Stimulated activated naive CD8-positive, alpha-beta T cell treated with anti-CD3 and anti-CD28 coated beads, Interleukin-15, Interleukin-2, amounts not matched to agents 100 ng/mL and 50 ng/mL, for 24 hours (primary cell): ENCODE results near the gene INKA2.

Experiments
- H3K27ac Mint-ChIP-seq: one replicate; pipeline ENCODE4 v1.8.0; 2021; ENCODE audit warnings: mild to moderate bottlenecking, mixed read lengths
- H3K27me3 Mint-ChIP-seq: one replicate; pipeline ENCODE4 v1.8.0; 2021; ENCODE audit warnings: mixed read lengths
- H3K36me3 Mint-ChIP-seq: one replicate; pipeline ENCODE4 v1.8.0; 2021; ENCODE audit warnings: low read depth, mixed read lengths
- H3K4me1 Mint-ChIP-seq: one replicate; pipeline ENCODE4 v1.8.0; 2021; ENCODE audit warnings: low read depth, mixed read lengths
- H3K4me3 Mint-ChIP-seq: one replicate; pipeline ENCODE4 v1.8.0; 2021; ENCODE audit warnings: mild to moderate bottlenecking, mixed read lengths
- H3K9me3 Mint-ChIP-seq: one replicate; pipeline ENCODE4 v1.8.0; 2021; ENCODE audit warnings: mixed read lengths

The INKA2 gene

GRCh38 chr1:111761717-111762116, 22.5 kb upstream of the INKA2 start:
- H3K27me3 Mint-ChIP-seq = no peaks in the 10 kb centered on the region
- H3K4me1 Mint-ChIP-seq = peaks cover 27% of the 10 kb centered on the region
- H3K36me3 Mint-ChIP-seq = peaks cover 75% of the 10 kb centered on the region
- no peaks in the 10 kb centered on the region for H3K9me3 Mint-ChIP-seq
- no peak overlapping the region for H3K27ac Mint-ChIP-seq
- no peak overlapping the region for H3K4me3 Mint-ChIP-seq

- H3K4me1 Mint-ChIP-seq = peaks cover 43% of the 10 kb centered on the region
- H3K4me3 Mint-ChIP-seq = peak overlapping the region; percentile 30
- peak overlapping the region; percentile 39 for H3K27ac Mint-ChIP-seq
- H3K9me3 Mint-ChIP-seq = no peaks in the 10 kb centered on the region
- no peaks in the 10 kb centered on the region for H3K27me3 Mint-ChIP-seq
- peaks cover 46% of the 10 kb centered on the region for H3K36me3 Mint-ChIP-seq
Observed at GRCh38 chr1:111758373-111758772, 19.2 kb upstream of the INKA2 start.

- Mint-ChIP-seq H3K4me3 (peak overlapping the region; percentile 90), H3K4me1 (peaks cover 43% of the 10 kb centered on the region), H3K27me3 (no peaks in the 10 kb centered on the region), H3K36me3 (peaks cover 30% of the 10 kb centered on the region), H3K27ac (peak overlapping the region; percentile 81), H3K9me3 (no peaks in the 10 kb centered on the region)
Observed at GRCh38 chr1:111756124-111756513, 16.9 kb upstream of the INKA2 start.

- Mint-ChIP-seq H3K36me3 (peaks cover 24% of the 10 kb centered on the region), H3K9me3 (no peaks in the 10 kb centered on the region), H3K4me3 (peak within 1 kb of the TSS; percentile 90), H3K4me1 (peaks cover 43% of the 10 kb centered on the region), H3K27me3 (no peaks in the 10 kb centered on the region), H3K27ac (peak within 1 kb of the TSS; percentile 97)
Observed at GRCh38 chr1:111755331-111756123, 16.3 kb upstream of the INKA2 start, which contains the start of gene DDX20. TSS of gene DDX20 (plus strand) at chr1:111755901. CDS start at chr1:111755925, 24 bp downstream.

GRCh38 chr1:111754984-111755330, 15.8 kb upstream of the INKA2 start:
- Mint-ChIP-seq H3K4me1 (peaks cover 40% of the 10 kb centered on the region), H3K27ac (peak overlapping the region; percentile 97), H3K36me3 (peaks cover 18% of the 10 kb centered on the region), H3K4me3 (peak overlapping the region; percentile 90), H3K27me3 (no peaks in the 10 kb centered on the region), H3K9me3 (no peaks in the 10 kb centered on the region)

- H3K4me3 Mint-ChIP-seq = no peak overlapping the region
- H3K9me3 Mint-ChIP-seq = no peaks in the 10 kb centered on the region
- no peak overlapping the region for H3K27ac Mint-ChIP-seq
- H3K27me3 Mint-ChIP-seq = no peaks in the 10 kb centered on the region
- peaks cover 20% of the 10 kb centered on the region for H3K4me1 Mint-ChIP-seq
- H3K36me3 Mint-ChIP-seq = no peaks in the 10 kb centered on the region
Observed at GRCh38 chr1:111751906-111752575, 12.8 kb upstream of the INKA2 start.

GRCh38 chr1:111750856-111751255, 11.7 kb upstream of the INKA2 start:
- H3K4me3 Mint-ChIP-seq = no peak overlapping the region
- peaks cover 13% of the 10 kb centered on the region for H3K4me1 Mint-ChIP-seq
- H3K36me3 Mint-ChIP-seq = no peaks in the 10 kb centered on the region
- H3K9me3 Mint-ChIP-seq = no peaks in the 10 kb centered on the region
- no peak overlapping the region for H3K27ac Mint-ChIP-seq
- no peaks in the 10 kb centered on the region for H3K27me3 Mint-ChIP-seq

- Mint-ChIP-seq H3K27ac (no peak overlapping the region), H3K4me3 (no peak overlapping the region), H3K4me1 (peaks cover 9% of the 10 kb centered on the region), H3K36me3 (no peaks in the 10 kb centered on the region), H3K27me3 (no peaks in the 10 kb centered on the region), H3K9me3 (no peaks in the 10 kb centered on the region)
Observed at GRCh38 chr1:111749628-111750027, 10.4 kb upstream of the INKA2 start.

- no peak overlapping the region for H3K4me3 Mint-ChIP-seq
- H3K27me3 Mint-ChIP-seq = peaks cover 3% of the 10 kb centered on the region
- no peaks in the 10 kb centered on the region for H3K36me3 Mint-ChIP-seq
- no peak overlapping the region for H3K27ac Mint-ChIP-seq
- no peaks in the 10 kb centered on the region for H3K9me3 Mint-ChIP-seq
- no peaks in the 10 kb centered on the region for H3K4me1 Mint-ChIP-seq
Observed at GRCh38 chr1:111747947-111748346, 8.8 kb upstream of the INKA2 start.

GRCh38 chr1:111747282-111747734, 8.1 kb upstream of the INKA2 start:
- Mint-ChIP-seq H3K27ac (peak overlapping the region; percentile 14), H3K4me1 (no peaks in the 10 kb centered on the region), H3K27me3 (peaks cover 9% of the 10 kb centered on the region), H3K36me3 (no peaks in the 10 kb centered on the region), H3K4me3 (no peak overlapping the region), H3K9me3 (no peaks in the 10 kb centered on the region)

GRCh38 chr1:111746614-111746999, 7.4 kb upstream of the INKA2 start:
- H3K27me3 Mint-ChIP-seq = peaks cover 13% of the 10 kb centered on the region
- H3K4me3 Mint-ChIP-seq = no peak overlapping the region
- no peaks in the 10 kb centered on the region for H3K9me3 Mint-ChIP-seq
- H3K4me1 Mint-ChIP-seq = no peaks in the 10 kb centered on the region
- H3K27ac Mint-ChIP-seq = no peak overlapping the region
- no peaks in the 10 kb centered on the region for H3K36me3 Mint-ChIP-seq

GRCh38 chr1:111745675-111746613, 6.7 kb upstream of the INKA2 start:
- no peaks in the 10 kb centered on the region for H3K4me1 Mint-ChIP-seq
- no peak overlapping the region for H3K27ac Mint-ChIP-seq
- H3K27me3 Mint-ChIP-seq = peaks cover 20% of the 10 kb centered on the region
- no peak overlapping the region for H3K4me3 Mint-ChIP-seq
- H3K36me3 Mint-ChIP-seq = no peaks in the 10 kb centered on the region
- H3K9me3 Mint-ChIP-seq = no peaks in the 10 kb centered on the region

GRCh38 chr1:111743679-111744101, 4.5 kb upstream of the INKA2 start:
- H3K36me3 Mint-ChIP-seq = no peaks in the 10 kb centered on the region
- peaks cover 31% of the 10 kb centered on the region for H3K27me3 Mint-ChIP-seq
- no peak overlapping the region for H3K27ac Mint-ChIP-seq

GRCh38 chr1:111742938-111743549, 3.8 kb upstream of the INKA2 start:
- Mint-ChIP-seq H3K4me3 (no peak overlapping the region), H3K27ac (no peak overlapping the region), H3K36me3 (no peaks in the 10 kb centered on the region), H3K4me1 (peaks cover 12% of the 10 kb centered on the region), H3K27me3 (peaks cover 32% of the 10 kb centered on the region), H3K9me3 (no peaks in the 10 kb centered on the region)

More at GRCh38 chr1:111743679-111744101, 4.5 kb upstream of the INKA2 start:
- Mint-ChIP-seq H3K9me3 (no peaks in the 10 kb centered on the region), H3K4me3 (no peak overlapping the region), H3K4me1 (peaks cover 8% of the 10 kb centered on the region)
